GM13977 (cell line): ENCODE measurements around the gene TCERG1L.

Experiments used
- DNase-seq: peaks from one replicate; pipeline ENCODE4 v3.0.0; 2012; ENCODE audit warnings: low spot score
- in situ Hi-C: fragments of 300-500 bp; cut with MboI; formaldehyde crosslinking; loops from one replicate; pipeline ENCODE4 v1.12.0; 2022; ENCODE audit warnings: low sequenced_read_pairs, low pct_unique_long_range_greater_than_20kb, mixed read lengths, inconsistent platforms; ENCODE audit not compliant: unreplicated experiment
- TF ChIP-seq, protein P1 (sequence below): IDR thresholded peaks from 2 replicates; pipeline ENCODE4 v1.5.1; 2012; ENCODE audit warnings: mild to moderate bottlenecking, control low read depth; ENCODE audit not compliant: insufficient read depth; ENCODE audit errors: extremely low read depth, missing control alignments

TCERG1L gene

DNA sequence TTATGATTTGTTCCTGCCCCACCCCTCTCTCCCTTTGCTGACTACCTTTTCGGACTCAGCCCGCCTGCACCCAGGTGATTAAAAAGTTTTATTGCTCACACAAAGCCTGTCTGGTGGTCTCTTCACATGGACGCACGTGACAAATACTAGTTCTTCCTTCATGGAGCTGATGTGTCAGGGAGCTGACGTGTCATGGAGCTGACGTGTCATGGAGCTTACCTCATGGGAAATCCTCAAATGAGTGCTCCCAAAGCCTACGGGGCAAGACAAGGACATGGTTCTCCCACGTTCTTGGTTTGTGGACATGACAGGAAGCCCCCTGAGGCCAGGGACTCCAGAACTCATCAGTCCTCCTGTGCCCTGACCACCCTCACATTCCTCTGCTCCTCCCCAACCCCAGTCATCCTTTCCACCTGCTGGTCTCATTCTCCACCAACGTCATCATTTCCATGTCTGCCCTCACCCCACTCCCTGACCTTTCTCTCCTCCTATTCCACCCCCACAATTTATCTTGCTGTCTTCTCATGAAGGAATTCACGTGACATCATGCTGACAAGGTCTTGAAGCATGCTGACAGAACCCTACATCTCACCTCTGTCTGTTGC lies 261.3 kb downstream of the TCERG1L start:
- in situ Hi-C loops, result no loop called here
- no peak for DNase-seq
- TF ChIP-seq, protein P1, sequence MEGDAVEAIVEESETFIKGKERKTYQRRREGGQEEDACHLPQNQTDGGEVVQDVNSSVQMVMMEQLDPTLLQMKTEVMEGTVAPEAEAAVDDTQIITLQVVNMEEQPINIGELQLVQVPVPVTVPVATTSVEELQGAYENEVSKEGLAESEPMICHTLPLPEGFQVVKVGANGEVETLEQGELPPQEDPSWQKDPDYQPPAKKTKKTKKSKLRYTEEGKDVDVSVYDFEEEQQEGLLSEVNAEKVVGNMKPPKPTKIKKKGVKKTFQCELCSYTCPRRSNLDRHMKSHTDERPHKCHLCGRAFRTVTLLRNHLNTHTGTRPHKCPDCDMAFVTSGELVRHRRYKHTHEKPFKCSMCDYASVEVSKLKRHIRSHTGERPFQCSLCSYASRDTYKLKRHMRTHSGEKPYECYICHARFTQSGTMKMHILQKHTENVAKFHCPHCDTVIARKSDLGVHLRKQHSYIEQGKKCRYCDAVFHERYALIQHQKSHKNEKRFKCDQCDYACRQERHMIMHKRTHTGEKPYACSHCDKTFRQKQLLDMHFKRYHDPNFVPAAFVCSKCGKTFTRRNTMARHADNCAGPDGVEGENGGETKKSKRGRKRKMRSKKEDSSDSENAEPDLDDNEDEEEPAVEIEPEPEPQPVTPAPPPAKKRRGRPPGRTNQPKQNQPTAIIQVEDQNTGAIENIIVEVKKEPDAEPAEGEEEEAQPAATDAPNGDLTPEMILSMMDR, result no peak

DNA sequence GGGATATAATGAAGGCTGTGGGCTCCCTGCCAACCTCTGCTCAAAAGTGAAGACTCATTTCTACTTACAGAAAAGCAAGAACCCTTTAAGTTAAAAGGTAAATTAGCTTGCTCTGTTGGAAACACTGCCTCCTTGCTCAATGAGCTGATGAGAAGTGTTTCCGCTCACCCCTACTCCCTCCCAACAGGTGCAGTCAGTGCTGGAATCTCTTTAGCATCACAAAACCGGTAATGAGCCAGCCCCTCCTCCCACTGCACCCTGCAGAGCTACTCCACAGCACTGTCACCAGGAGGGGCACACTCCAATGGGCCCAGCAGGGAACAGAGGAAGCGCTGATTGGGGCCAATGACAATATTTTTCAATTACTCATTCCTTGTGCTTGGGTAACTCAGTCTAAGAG lies 262.5 kb downstream of the TCERG1L start:
- DNase-seq, result no peak
- TF ChIP-seq, protein P1, result no peak
- in situ Hi-C loops, result no loop called here

DNA sequence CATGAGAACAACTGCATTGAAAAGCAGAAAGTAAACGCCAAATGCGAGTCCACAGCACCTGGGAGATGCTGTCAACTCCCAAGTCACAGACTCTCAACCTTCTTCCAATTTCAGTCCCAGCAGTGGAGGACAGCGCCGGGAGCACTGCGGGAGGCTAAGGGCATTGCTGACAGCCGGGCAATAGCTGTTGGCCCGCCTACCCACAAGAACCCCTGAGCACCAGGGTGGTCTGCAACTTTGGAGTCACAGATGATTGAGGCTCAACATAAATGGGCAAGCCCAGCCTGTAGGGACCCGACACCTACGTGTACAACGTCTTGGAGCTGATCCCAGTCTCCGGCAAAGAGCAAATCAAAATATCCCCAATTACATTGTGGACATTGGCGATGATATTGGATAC lies 262.9 kb downstream of the TCERG1L start:
- DNase-seq, result no peak
- in situ Hi-C loops, result no loop called here
- TF ChIP-seq, protein P1, result no peak

DNA sequence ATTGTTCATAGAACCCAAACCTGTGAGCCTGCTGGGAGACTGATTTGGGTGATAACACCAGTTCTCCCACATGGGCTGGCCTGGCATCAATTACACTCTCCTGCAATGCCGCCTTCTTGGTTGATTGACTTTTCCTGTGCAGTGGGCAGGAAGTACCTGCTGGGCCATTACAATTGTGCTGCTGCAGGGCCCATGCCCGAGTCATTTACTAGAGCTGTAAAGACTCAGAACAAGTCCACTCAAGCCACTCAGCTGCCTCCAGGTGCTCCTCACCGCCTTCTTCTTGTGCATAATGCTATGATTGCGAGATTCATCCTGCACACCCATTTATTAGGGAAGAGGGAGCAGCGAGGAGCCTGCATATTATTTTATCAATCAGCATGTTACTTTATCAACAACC lies 264.0 kb downstream of the TCERG1L start:
- TF ChIP-seq, protein P1, result no peak
- no peak for DNase-seq
- in situ Hi-C loops, result no loop called here

DNA sequence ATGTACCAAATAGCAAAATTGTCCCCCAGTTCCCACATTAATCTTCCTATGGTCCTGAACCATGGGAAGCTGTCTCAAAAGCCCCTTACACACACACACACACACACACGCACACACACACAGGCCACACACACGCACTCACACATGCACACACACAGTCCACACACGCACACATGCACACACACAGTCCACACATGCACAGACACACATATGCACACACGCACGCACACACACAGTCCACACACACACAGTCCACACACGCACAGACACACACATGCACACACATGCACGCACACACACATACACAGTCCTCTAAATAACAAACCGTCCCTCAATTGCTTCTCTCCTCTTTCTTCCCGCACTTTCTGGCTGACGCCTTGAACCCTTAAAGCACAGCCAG lies 265.3 kb downstream of the TCERG1L start:
- DNase-seq, result no peak
- in situ Hi-C loops, result no loop called here
- TF ChIP-seq, protein P1, result no peak

DNA sequence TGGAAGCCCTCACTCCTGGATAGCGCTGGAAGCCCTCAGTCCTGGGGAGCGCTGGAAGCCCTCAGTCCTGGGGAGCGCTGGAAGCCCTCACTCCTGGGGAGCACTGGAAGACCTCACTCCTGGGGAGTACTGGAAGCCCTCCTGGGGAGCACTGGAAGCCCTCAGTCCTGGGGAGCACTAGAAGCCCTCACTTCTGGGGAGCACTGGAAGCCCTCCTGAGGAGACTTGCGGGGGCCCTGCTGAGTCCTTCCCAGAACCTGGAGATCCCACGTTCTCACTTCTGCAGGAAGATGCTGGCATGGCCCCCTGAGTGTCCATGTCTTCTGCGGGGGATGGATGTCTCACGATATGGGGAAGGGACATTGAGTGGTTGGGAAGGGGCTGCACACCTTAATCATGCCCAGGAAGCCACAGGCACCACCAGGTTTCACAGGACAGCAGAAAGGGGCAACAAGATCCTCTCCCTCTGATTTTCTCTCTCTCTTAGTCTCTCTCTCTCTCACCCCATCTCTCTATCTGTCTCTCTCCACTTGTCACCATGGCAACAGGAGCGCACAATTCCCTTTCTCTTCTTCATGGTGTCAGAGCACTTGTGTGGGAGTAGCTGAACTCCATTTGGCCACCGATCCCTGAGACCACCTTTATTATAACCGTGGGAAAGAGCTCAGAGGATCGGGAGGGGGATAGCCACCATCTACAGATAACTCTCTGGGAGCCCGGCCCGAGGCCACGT lies 267.0 kb downstream of the TCERG1L start:
- in situ Hi-C loops, result no loop called here
- TF ChIP-seq, protein P1, result no peak
- no peak for DNase-seq
